ENCODE measurements around the gene KATNA1. TPM values are rescaled to one million over a fixed set of nuclear protein-coding genes. Genes with fewer than 3 reads are reported as not detected.

KATNA1 gene
- total RNA-seq, 1 donor from 2014 or later, result 18.9 TPM

DNA sequence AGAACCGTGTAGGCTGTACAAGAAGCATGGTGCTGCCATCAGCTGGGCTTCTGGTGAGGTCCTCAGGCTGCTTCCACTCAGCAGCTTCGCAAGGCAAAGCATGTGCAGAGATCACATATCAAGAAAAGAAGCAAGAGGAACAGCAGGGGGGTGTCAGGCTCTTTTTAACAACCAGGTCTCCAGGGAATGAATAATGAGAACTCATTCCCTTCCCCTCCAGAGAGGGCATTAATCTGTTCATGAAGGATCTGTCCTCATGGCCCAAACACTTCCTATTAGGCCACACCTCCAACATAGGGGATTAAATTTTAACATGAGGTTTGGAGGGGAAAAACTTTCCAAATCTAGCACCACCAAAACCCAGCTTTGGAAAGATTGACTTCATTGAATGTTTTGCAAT lies 62.4 kb downstream of the KATNA1 start:
- H3K9me3 Mint-ChIP-seq, result no peaks in the 10 kb centered on the region
- no peak overlapping the region for H3K27ac Mint-ChIP-seq
- no peak for DNase-seq (ENCODE audit: low spot score)
- H3K36me3 Mint-ChIP-seq (ENCODE audit: low read depth), result peaks cover 30% of the 10 kb centered on the region
- intact Hi-C loops (cut with micrococcal nuclease), result no loop called here
- H3K4me3 Mint-ChIP-seq (ENCODE audit: low read depth), result no peak overlapping the region
- no peaks in the 10 kb centered on the region for H3K4me1 Mint-ChIP-seq (ENCODE audit: low read depth)
- H3K27me3 Mint-ChIP-seq (ENCODE audit: low read depth), result no peaks in the 10 kb centered on the region

GRCh38 chr6:149581349-149581748 lies 67.2 kb downstream of the KATNA1 start:
- DNase-seq (ENCODE audit: low spot score), result no peak
- Mint-ChIP-seq H3K27me3 (ENCODE audit: low read depth) (no peaks in the 10 kb centered on the region), H3K27ac (no peak overlapping the region), H3K9me3 (no peaks in the 10 kb centered on the region), H3K4me1 (ENCODE audit: low read depth) (no peaks in the 10 kb centered on the region), H3K4me3 (ENCODE audit: low read depth) (no peak overlapping the region), H3K36me3 (ENCODE audit: low read depth) (peaks cover 37% of the 10 kb centered on the region)
- intact Hi-C loops (cut with micrococcal nuclease), result no loop called here

DNA sequence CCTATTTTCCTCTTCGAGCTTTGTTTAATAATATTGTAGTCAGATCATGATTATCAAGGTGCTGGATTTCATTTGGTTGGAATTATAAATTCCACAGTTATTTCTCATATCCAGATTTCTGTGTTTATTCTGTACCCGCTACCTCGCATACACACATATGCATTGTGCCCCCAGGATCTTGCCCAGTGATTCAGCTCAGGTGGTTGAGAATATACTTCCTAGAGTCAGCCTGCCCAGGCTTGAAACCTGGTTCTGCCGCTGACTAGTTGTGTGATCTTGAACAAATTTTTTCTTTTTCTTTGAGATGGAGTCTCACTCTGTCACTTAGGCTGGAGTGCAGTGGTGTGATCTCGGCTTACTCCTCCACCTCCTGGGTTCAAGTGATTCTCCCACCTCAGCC lies 67.6 kb downstream of the KATNA1 start:
- Mint-ChIP-seq H3K4me1 (ENCODE audit: low read depth) (no peaks in the 10 kb centered on the region), H3K9me3 (no peaks in the 10 kb centered on the region), H3K27me3 (ENCODE audit: low read depth) (no peaks in the 10 kb centered on the region), H3K27ac (no peak overlapping the region), H3K4me3 (ENCODE audit: low read depth) (no peak overlapping the region), H3K36me3 (ENCODE audit: low read depth) (peaks cover 38% of the 10 kb centered on the region)
- intact Hi-C loops (cut with micrococcal nuclease), result no loop called here
- no peak for DNase-seq (ENCODE audit: low spot score)

DNA sequence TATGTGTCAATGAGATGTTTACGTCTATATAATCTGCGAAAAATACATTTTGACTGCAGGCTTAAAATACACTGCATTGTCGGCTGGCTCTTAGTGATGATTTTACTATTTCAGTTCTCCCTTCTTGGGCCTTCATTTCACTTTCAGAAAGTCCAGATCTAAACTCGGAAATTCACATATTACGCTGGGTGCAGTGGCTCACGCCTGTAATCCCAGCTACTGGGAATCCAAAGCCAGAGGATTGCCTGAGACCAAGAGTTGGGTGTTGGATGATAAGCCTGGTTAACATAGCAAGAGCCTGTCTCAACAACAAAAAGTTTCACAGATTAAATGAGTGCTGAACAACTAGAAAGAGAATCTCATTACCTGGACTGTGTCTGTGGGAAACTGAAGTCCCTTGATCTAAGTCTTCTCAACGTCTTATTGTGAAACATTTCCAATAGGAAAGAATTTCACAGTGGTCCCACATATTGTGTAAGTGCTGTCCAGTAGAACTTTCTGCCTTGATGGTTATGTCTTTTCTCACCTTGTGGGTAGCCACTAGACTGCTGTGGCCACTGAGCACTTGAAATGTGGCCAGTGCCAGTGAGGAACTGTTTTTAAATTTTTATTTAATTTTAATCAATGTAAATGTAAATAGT lies 80.4 kb downstream of the KATNA1 start:
- Mint-ChIP-seq H3K9me3 (no peaks in the 10 kb centered on the region), H3K27ac (no peak overlapping the region), H3K36me3 (ENCODE audit: low read depth) (no peaks in the 10 kb centered on the region), H3K4me3 (ENCODE audit: low read depth) (peak overlapping the region; percentile 89), H3K27me3 (ENCODE audit: low read depth) (peaks cover 2% of the 10 kb centered on the region), H3K4me1 (ENCODE audit: low read depth) (peaks cover 12% of the 10 kb centered on the region)
- intact Hi-C loops (cut with micrococcal nuclease), result loop anchor here (5.0 to 10.0 kb wide), 5 partner anchors 251 to 1817 kb away; partner anchors contain the start of genes LRP11, RAET1G and TAB2
- DNase-seq (ENCODE audit: low spot score), result no peak

- no peaks in the 10 kb centered on the region for H3K9me3 Mint-ChIP-seq
- no peaks in the 10 kb centered on the region for H3K36me3 Mint-ChIP-seq (ENCODE audit: low read depth)
- DNase-seq (ENCODE audit: low spot score), result no peak
- H3K4me1 Mint-ChIP-seq (ENCODE audit: low read depth), result peaks cover 12% of the 10 kb centered on the region
- H3K27me3 Mint-ChIP-seq (ENCODE audit: low read depth), result peaks cover 2% of the 10 kb centered on the region
- intact Hi-C loops (cut with micrococcal nuclease), result loop anchor here (5.0 to 10.0 kb wide), 5 partner anchors 250 to 1818 kb away; partner anchors contain the start of genes LRP11, RAET1G and TAB2
- H3K4me3 Mint-ChIP-seq (ENCODE audit: low read depth), result peak overlapping the region; percentile 89
- H3K27ac Mint-ChIP-seq, result no peak overlapping the region
Measured at GRCh38 chr6:149567194-149567586, 81.3 kb downstream of the KATNA1 start.

- H3K4me3 Mint-ChIP-seq (ENCODE audit: low read depth), result peak overlapping the region; percentile 89
- H3K36me3 Mint-ChIP-seq (ENCODE audit: low read depth), result no peaks in the 10 kb centered on the region
- peak; percentile 45 for DNase-seq (ENCODE audit: low spot score)
- peak overlapping the region; percentile 63 for H3K27ac Mint-ChIP-seq
- H3K4me1 Mint-ChIP-seq (ENCODE audit: low read depth), result peaks cover 12% of the 10 kb centered on the region
- H3K27me3 Mint-ChIP-seq (ENCODE audit: low read depth), result peaks cover 2% of the 10 kb centered on the region
- intact Hi-C loops (cut with micrococcal nuclease), result loop anchor here (1.0 to 10.0 kb wide), 9 partner anchors 20 to 1818 kb away; partner anchors contain the start of genes KATNA1, LATS1, LRP11 and PCMT1
- no peaks in the 10 kb centered on the region for H3K9me3 Mint-ChIP-seq
Measured at GRCh38 chr6:149566410-149567193, 81.9 kb downstream of the KATNA1 start.

GRCh38 chr6:149565527-149566409 lies 82.7 kb downstream of the KATNA1 start, which contains the start of gene GINM1:
GINM1 (plus strand) TSS chr6:149566375; CDS start chr6:149566415, 40 bp downstream.
- intact Hi-C loops (cut with micrococcal nuclease), result loop anchor here (1.0 to 10.0 kb wide), 9 partner anchors 19 to 1819 kb away; partner anchors contain the start of genes KATNA1, LATS1, LRP11 and PCMT1
- Mint-ChIP-seq H3K9me3 (no peaks in the 10 kb centered on the region), H3K4me3 (ENCODE audit: low read depth) (peak within 1 kb of the TSS; percentile 89), H3K27ac (peak within 1 kb of the TSS; percentile 86), H3K27me3 (ENCODE audit: low read depth) (peaks cover 4% of the 10 kb centered on the region), H3K4me1 (ENCODE audit: low read depth) (peaks cover 12% of the 10 kb centered on the region), H3K36me3 (ENCODE audit: low read depth) (no peaks in the 10 kb centered on the region)
- DNase-seq (ENCODE audit: low spot score), result peak; percentile 96

DNA sequence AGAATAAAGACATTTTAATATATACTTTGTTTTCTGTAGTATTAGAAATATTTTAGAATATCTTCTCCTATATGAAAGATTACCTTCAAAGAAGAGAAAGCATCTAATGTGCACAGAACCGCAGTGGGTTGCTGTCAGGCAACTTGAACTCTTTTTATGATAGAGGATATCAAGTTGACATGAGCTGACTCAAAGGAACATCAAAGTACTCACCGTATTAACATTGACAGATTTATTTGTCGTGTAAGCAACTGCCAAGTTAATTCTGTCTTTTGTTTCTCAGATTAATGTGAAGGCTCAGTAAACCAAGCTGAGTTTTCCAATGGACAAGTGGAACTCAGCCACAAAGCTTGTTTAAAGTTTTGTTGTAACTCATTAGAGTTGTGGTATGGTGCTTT lies 84.6 kb downstream of the KATNA1 start:
- H3K27me3 Mint-ChIP-seq (ENCODE audit: low read depth), result peaks cover 15% of the 10 kb centered on the region
- H3K4me1 Mint-ChIP-seq (ENCODE audit: low read depth), result peaks cover 12% of the 10 kb centered on the region
- no peaks in the 10 kb centered on the region for H3K36me3 Mint-ChIP-seq (ENCODE audit: low read depth)
- H3K9me3 Mint-ChIP-seq, result no peaks in the 10 kb centered on the region
- no peak overlapping the region for H3K4me3 Mint-ChIP-seq (ENCODE audit: low read depth)
- intact Hi-C loops (cut with micrococcal nuclease), result loop anchor here (10.0 kb wide), 4 partner anchors 301 to 1821 kb away; partner anchors contain the start of genes LRP11 and RAET1G
- no peak overlapping the region for H3K27ac Mint-ChIP-seq
- DNase-seq (ENCODE audit: low spot score), result no peak

- no peak overlapping the region for H3K27ac Mint-ChIP-seq
Measured at GRCh38 chr6:149563203-149563927, 85.1 kb downstream of the KATNA1 start.

GRCh38 chr6:149560736-149561135 lies 87.8 kb downstream of the KATNA1 start:
- no peak overlapping the region for H3K4me3 Mint-ChIP-seq (ENCODE audit: low read depth)

More at GRCh38 chr6:149563203-149563927, 85.1 kb downstream of the KATNA1 start:
- H3K4me1 Mint-ChIP-seq (ENCODE audit: low read depth), result peaks cover 12% of the 10 kb centered on the region
- peaks cover 19% of the 10 kb centered on the region for H3K27me3 Mint-ChIP-seq (ENCODE audit: low read depth)
- intact Hi-C loops (cut with micrococcal nuclease), result loop anchor here (10.0 kb wide), 4 partner anchors 301 to 1821 kb away; partner anchors contain the start of genes LRP11 and RAET1G
- no peaks in the 10 kb centered on the region for H3K9me3 Mint-ChIP-seq
- no peaks in the 10 kb centered on the region for H3K36me3 Mint-ChIP-seq (ENCODE audit: low read depth)
- no peak for DNase-seq (ENCODE audit: low spot score)
- H3K4me3 Mint-ChIP-seq (ENCODE audit: low read depth), result no peak overlapping the region

DNA sequence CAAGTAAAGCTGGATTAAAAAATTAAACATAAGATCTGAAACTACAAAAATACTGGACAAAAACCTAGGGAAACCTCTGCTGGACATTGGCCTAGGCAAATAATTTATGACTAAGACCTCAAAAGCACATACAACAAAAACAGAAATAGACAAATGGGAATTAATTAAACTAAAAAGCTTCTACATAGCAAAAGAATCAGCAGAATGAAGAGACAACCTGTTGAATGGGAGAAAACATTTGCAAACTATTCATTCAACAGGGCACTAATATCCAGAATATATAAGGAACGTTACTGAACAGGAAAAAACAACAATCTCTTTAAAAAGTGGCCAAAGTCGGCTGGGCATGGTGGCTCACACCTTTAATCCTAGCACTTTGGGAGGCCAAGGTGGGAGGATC lies 89.1 kb downstream of the KATNA1 start:
- intact Hi-C loops (cut with micrococcal nuclease), result no loop called here
- Mint-ChIP-seq H3K4me1 (ENCODE audit: low read depth) (peaks cover 6% of the 10 kb centered on the region), H3K9me3 (no peaks in the 10 kb centered on the region), H3K36me3 (ENCODE audit: low read depth) (no peaks in the 10 kb centered on the region), H3K4me3 (ENCODE audit: low read depth) (no peak overlapping the region), H3K27ac (no peak overlapping the region), H3K27me3 (ENCODE audit: low read depth) (peaks cover 42% of the 10 kb centered on the region)
- no peak for DNase-seq (ENCODE audit: low spot score)

More at GRCh38 chr6:149560736-149561135, 87.8 kb downstream of the KATNA1 start:
- DNase-seq (ENCODE audit: low spot score), result no peak
- Mint-ChIP-seq H3K9me3 (no peaks in the 10 kb centered on the region), H3K36me3 (ENCODE audit: low read depth) (no peaks in the 10 kb centered on the region), H3K4me1 (ENCODE audit: low read depth) (peaks cover 4% of the 10 kb centered on the region), H3K27me3 (ENCODE audit: low read depth) (peaks cover 34% of the 10 kb centered on the region), H3K27ac (no peak overlapping the region)
- intact Hi-C loops (cut with micrococcal nuclease), result loop anchor here (10.0 kb wide), 4 partner anchors 304 to 1824 kb away; partner anchors contain the start of genes LRP11 and RAET1G
